GM10266 (cell line): ENCODE measurements around the gene SH3RF1.

Experiments used
- DNase-seq: peaks from one replicate; pipeline ENCODE4 v3.0.0; 2012; ENCODE audit errors: extremely low spot score
- CTCF ChIP-seq: IDR thresholded peaks from 2 replicates; pipeline ENCODE4 v1.5.1; 2012; ENCODE audit warnings: mild to moderate bottlenecking, low read depth; ENCODE audit not compliant: control insufficient read depth, insufficient read depth; ENCODE audit errors: missing control alignments

Gene SH3RF1

GRCh38 chr4:169226565-169226964 is 44.2 kb downstream of the SH3RF1 start:
- no peak for DNase-seq
- TF ChIP-seq CTCF: no peak

DNA sequence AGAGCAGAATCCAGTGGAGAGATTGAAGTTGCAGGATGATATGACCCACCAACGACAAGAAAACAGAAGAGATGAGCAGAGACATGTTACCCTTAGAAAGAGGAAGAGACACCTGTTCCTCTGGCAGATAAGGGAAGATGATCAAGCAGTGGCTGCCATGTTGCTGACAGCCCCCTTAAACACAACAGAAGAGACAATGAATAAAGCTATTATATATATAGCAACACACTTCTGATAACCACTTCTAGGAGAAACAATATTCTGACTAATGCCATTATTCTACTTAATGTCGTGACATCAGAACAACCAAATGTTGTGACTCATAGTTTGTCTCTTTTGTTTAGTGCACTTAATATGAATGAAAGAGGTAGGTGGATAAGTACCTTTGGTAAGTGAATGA is 44.9 kb downstream of the SH3RF1 start:
- no peak for DNase-seq
- TF ChIP-seq CTCF: no peak

DNA sequence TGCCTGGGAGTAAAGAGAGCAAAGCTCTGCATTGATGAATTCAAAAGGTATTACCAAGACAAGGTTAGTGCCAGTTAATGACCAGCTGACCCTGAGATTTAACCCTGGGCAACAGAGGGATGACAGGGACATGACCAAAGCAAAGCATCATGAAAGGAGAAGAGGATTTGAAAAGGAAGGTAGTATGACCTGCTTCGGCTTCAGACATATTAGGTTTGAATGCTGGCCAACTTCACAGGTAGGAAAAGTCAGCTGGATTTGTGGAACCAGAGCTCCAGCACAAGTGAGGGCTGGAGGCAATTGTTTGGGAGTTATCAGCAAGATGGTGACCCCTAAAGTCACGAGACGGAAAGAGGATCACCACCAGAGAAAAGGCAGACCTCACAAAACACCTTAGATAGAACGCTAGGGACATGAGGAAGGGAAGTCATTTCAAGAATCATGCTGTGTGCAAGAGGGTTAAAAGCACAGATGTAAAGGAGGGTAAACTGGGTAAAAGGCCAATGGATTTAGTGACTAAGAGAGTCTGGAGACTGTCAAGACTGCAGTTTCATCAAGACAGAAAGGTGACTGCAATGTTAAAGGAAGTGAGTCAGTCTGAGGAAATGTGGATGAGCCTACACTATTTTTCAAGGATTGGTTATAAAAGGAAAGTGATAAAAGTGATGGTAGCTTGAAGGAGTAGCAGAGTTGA is 45.6 kb downstream of the SH3RF1 start:
- TF ChIP-seq CTCF: no peak
- peak; percentile 10 for DNase-seq

DNA sequence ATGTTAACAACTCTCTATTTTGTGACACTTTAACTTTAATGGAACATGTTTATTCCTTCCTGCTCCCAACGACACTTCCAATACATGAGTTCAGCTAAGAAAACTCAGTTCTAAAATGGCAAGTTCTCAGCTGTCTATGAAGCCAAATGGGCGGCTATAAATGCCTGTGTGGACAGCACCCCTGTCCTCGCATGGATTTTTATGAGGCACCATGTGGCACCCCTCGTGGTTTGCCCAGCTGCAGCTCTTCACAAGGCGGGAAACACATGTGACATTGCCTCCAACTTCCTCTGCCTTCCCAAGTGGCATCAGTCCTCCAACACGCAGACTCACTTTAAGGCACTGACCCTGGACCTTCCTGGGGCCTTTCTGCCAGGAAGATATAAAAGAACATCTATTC is 48.0 kb downstream of the SH3RF1 start:
- DNase-seq: no peak
- no peak for TF ChIP-seq CTCF

- TF ChIP-seq CTCF: no peak
- no peak for DNase-seq
Observed at GRCh38 chr4:169221662-169222061, 49.1 kb downstream of the SH3RF1 start.

GRCh38 chr4:169220854-169221411 is 49.8 kb downstream of the SH3RF1 start:
- TF ChIP-seq CTCF: no peak
- no peak for DNase-seq

DNA sequence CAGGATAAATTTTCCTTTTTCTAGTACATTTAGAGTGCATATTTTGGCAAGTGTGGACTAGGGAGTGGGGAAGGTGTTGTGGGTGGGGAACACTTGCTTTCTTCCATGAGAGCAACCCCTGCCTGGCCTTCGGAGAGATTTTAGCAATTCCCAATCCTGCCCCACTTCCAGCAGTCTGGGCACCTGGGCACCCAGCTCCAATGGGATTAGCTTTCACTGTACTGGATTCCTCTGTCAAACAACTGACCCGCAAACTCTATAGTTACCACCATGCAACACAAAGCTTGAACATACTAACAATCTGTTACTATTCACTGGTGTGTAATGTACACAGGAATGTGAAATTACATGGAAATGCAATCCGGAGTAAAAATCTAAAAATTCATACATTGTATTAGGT is 50.3 kb downstream of the SH3RF1 start:
- DNase-seq: no peak
- no peak for TF ChIP-seq CTCF
